Fibroblast of peridontal ligament (primary cell): ENCODE data around the gene UBE2E2.
A peak's percentile ranks its signal among the peaks of the same experiment; 100 is the strongest.

Experiments
- DNase-seq: peaks from one replicate; pipeline ENCODE4 v3.0.0-alpha.2; 2010; ENCODE audit errors: extremely low read depth

The UBE2E2 gene

GRCh38 chr3:23619705-23620637 lies 416.8 kb downstream of the UBE2E2 start:
- DNase-seq = no peak

- no peak for DNase-seq
These were observed 417.5 kb downstream of the UBE2E2 start for GRCh38 chr3:23620638-23621015.

GRCh38 chr3:23623844-23624243 lies 420.7 kb downstream of the UBE2E2 start:
- no peak for DNase-seq

- no peak for DNase-seq
These were observed 421.2 kb downstream of the UBE2E2 start for GRCh38 chr3:23624305-23624704.

GRCh38 chr3:23626442-23626841 lies 423.3 kb downstream of the UBE2E2 start:
- DNase-seq = no peak

- DNase-seq = peak; percentile 28
These were observed 426.2 kb downstream of the UBE2E2 start for GRCh38 chr3:23629181-23629894.

- DNase-seq = peak; percentile 73
These were observed 430.3 kb downstream of the UBE2E2 start for GRCh38 chr3:23633261-23633960.

GRCh38 chr3:23637339-23637738 lies 434.2 kb downstream of the UBE2E2 start:
- no peak for DNase-seq

GRCh38 chr3:23640471-23641146 lies 437.5 kb downstream of the UBE2E2 start:
- DNase-seq = peak; percentile 30
